Measurements from ENCODE around the gene SLC37A4.

Gene SLC37A4

GRCh38 chr11:119029340-119030028 is 1.2 kb downstream of the SLC37A4 start:
- TF ChIP-seq POLR2A (IDR thresholded peaks at IDR 0.05; ENCODE audit: low read depth, low read length), result no peak
- FAIRE-seq (no peak), DNase-seq (ENCODE audit: insufficient read length, low spot score) (no peak)

GRCh38 chr11:119029069-119029339 is 1.7 kb downstream of the SLC37A4 start:
- DNase-seq (ENCODE audit: insufficient read length, low spot score) (no peak), FAIRE-seq (no peak)

GRCh38 chr11:119028346-119029068 is 2.2 kb downstream of the SLC37A4 start:
- FAIRE-seq, result no peak

More at GRCh38 chr11:119029069-119029339, 1.7 kb downstream of the SLC37A4 start:
- TF ChIP-seq POLR2A (IDR thresholded peaks at IDR 0.05; ENCODE audit: low read depth, low read length), result no peak

DNA sequence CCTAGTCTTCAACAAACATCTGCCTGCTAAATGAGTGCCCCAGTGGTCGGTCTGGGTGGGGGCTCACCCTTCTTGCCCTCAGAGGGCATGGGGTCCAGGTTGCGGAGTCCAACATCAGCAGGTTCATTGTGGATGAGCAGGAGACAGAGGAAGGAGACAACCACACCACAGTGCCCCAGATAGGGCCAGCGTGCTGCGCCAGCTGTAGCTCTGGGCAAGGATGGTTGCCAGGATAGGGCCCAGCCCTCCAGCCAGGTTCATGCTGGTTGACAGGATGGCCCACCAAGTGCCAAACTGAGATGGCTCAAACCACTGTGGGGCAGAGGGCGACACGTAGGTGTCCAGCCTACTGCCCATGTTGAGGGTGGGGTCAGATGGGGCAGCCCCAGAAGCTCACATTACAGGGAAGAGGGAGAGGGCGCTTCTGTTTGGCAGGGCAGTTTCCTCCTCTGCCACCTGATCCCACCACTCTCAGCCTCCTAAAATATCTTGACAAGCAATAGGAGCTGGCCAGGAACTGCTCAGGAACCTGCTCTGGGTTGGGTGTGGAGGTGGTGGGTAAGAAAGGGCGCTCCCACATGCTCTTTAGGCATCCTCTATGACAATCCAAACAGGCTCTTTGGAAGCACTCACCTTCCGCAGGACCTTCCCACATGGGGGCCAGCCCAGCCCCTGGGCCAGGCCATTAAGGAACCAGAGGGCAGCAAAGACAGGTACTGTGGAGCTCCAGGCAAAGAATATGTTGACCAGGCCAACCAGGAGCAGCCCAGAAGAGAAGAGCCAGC is 2.9 kb downstream of the SLC37A4 start:
- TF ChIP-seq POLR2A (IDR thresholded peaks at IDR 0.05; ENCODE audit: low read depth, low read length), result no peak
- DNase-seq (ENCODE audit: insufficient read length, low spot score), result no peak
- FAIRE-seq, result no peak

More at GRCh38 chr11:119028346-119029068, 2.2 kb downstream of the SLC37A4 start:
- TF ChIP-seq POLR2A (IDR thresholded peaks at IDR 0.05; ENCODE audit: low read depth, low read length), result no peak
- DNase-seq (ENCODE audit: insufficient read length, low spot score), result no peak

DNA sequence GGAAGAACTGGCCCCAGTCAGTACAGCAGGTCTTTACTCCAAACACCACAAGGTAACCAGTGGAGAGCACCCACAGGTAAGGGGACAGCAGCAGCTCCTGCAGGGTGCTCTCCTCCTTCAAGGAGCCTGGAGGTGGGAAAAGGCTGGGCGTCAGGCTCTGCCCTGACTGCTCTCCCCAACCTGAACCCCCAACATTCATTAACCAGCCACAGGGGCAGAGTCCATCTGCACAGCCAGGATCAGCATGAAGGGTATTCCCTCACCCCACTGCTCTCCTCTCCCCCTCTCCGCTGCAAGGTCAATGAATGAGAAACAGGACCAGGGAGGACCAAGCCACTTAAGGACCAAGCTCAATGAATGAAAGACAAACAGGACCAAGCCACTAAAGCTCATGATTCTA is 3.7 kb downstream of the SLC37A4 start:
- TF ChIP-seq POLR2A (IDR thresholded peaks at IDR 0.05; ENCODE audit: low read depth, low read length), result no peak
- DNase-seq (ENCODE audit: insufficient read length, low spot score) (no peak), FAIRE-seq (no peak)

GRCh38 chr11:119025978-119026766 is 4.5 kb downstream of the SLC37A4 start:
- DNase-seq (ENCODE audit: insufficient read length, low spot score), result no peak
- TF ChIP-seq POLR2A (IDR thresholded peaks at IDR 0.05; ENCODE audit: low read depth, low read length), result no peak
- no peak for FAIRE-seq

GRCh38 chr11:119025541-119025940 is 5.1 kb downstream of the SLC37A4 start:
- DNase-seq (ENCODE audit: insufficient read length, low spot score) (no peak), FAIRE-seq (no peak)
- TF ChIP-seq POLR2A (IDR thresholded peaks at IDR 0.05; ENCODE audit: low read depth, low read length), result no peak

- TF ChIP-seq POLR2A (IDR thresholded peaks at IDR 0.05; ENCODE audit: low read depth, low read length), result no peak
- DNase-seq (ENCODE audit: insufficient read length, low spot score), result no peak
- FAIRE-seq, result no peak
Measured at GRCh38 chr11:119025099-119025473, 5.6 kb downstream of the SLC37A4 start.

DNA sequence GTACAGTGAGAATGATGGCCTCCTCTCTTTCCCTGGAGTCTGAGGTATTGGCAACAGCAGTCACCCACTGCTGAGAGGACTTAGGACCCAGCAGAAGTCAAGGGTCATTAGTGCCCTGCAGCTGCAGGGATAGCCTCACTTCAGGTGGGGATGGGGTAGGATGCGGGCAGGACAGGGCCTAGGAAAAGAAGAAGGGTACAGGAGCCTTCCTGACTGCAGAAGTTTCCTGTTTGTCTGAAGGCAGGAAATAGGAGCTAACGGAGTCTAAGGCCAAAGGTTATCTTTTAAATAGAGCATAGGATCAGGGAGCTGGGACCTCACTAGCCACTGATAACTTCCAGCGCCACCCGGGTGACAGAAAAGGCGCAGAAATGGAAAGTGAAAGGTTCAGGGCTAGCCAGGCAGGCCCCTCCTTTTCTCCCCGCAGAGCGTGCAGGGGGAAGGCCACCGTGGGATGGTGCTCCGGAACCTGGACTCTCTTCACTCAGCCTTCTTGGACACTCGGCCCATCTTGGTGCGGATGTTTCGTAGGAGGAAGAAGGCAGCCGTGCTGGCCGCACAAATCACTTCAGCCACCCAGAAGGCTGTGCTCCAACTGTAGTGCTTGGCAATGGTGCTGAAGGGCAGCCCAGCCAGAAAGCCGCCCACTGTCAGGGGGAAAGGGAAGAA is 6.1 kb downstream of the SLC37A4 start:
- TF ChIP-seq POLR2A (IDR thresholded peaks at IDR 0.05; ENCODE audit: low read depth, low read length), result no peak
- no peak for DNase-seq (ENCODE audit: insufficient read length, low spot score)
- FAIRE-seq, result no peak

GRCh38 chr11:119023741-119024140 is 6.9 kb downstream of the SLC37A4 start:
- FAIRE-seq (no peak), DNase-seq (ENCODE audit: insufficient read length, low spot score) (no peak)
- no peak for TF ChIP-seq POLR2A (IDR thresholded peaks at IDR 0.05; ENCODE audit: low read depth, low read length)

GRCh38 chr11:119021631-119022030 is 9.0 kb downstream of the SLC37A4 start:
- no peak for DNase-seq (ENCODE audit: insufficient read length, low spot score)
- TF ChIP-seq POLR2A (IDR thresholded peaks at IDR 0.05; ENCODE audit: low read depth, low read length), result no peak
- FAIRE-seq, result no peak

DNA sequence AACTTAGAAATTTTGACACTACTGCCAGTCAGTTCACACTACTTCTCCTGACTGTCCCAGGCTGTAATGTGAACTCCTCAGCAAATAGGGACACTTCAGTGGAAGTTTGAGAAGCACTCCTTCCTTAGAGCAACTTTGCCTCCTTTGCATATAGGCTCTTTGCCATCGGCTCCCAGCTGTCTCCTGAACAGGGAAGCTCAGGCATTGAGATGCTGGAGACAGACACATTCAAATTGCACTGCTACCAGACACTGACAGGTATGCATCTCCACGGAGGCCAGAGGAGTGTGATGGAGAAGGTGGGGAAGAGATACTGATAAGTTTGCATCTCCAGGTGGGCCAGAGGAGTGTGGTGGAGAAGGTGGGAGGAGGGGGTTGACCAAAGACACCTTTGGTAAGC is 10.7 kb downstream of the SLC37A4 start:
- no peak for DNase-seq (ENCODE audit: insufficient read length, low spot score)
- FAIRE-seq, result no peak
- no peak for TF ChIP-seq POLR2A (IDR thresholded peaks at IDR 0.05; ENCODE audit: low read depth, low read length)
